ENCODE results near the gene SEC14L1.

SEC14L1 gene

GRCh38 chr17:77251622-77252183 is 110.9 kb downstream of the SEC14L1 start:
- TF ChIP-seq CTCF (IDR thresholded peaks at IDR 0.05): no peak

DNA sequence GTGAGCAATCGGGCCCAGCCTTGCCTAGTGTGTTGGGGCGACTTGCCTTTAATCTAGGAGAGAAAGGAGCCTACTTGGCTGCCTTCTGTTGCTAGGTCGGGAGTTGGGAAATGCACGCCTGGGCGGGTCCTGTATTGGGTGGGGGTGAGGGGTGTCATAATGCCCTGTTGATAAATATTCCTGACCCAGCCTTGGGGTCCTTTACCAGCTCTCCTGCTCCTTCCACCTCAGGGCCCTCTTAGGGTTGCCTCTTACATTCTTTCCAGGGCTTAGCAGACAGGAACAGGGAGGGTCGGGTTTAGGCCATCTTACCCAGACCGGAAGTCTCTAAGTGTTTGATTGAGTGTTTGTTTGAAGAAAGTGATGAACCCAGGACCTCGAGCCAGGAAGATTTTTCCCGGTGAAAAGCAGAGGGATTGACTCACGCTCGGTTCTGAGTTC is 112.9 kb downstream of the SEC14L1 start:
- no peak for TF ChIP-seq CTCF (IDR thresholded peaks at IDR 0.05)

- TF ChIP-seq CTCF (IDR thresholded peaks at IDR 0.05): no peak
Observed at GRCh38 chr17:77254951-77255825, 114.4 kb downstream of the SEC14L1 start.

DNA sequence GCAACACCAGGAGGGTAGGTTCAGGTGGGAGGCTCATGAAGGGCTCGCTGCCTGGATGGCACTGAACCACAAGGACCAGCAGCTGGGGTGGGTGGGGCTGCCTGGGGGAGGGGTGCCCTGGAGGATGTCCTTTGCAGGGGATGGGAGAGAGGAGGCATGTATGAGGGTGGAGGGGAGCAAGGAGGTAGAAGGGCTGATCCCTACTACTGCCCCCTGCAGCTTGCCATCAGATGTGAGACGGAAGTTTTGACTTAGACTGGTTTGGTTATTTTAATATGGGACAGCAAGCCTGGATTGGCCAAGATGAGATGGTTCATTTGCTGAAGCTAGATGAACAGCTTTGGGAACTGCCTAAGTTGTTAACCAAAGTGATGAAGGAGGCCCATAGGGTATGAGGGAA is 115.9 kb downstream of the SEC14L1 start:
- TF ChIP-seq CTCF (IDR thresholded peaks at IDR 0.05): no peak

DNA sequence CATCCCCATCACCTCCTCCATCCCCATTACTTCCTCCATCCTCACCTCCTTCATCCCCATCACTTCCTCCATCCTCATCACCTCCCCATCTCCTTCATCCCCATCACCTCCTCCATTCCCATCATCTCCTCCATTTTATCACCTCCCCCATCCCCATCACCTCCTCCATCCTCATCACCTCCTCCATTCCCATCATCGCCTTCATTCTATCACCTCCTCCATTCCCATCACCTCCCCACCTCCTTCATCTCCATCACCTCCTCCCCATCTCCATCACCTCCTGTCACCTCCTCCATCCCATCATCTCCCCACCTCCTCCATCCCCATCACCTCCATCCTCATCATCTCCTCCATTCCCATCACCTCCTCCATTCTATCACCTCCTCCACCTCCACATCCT is 116.4 kb downstream of the SEC14L1 start:
- no peak for TF ChIP-seq CTCF (IDR thresholded peaks at IDR 0.05)

DNA sequence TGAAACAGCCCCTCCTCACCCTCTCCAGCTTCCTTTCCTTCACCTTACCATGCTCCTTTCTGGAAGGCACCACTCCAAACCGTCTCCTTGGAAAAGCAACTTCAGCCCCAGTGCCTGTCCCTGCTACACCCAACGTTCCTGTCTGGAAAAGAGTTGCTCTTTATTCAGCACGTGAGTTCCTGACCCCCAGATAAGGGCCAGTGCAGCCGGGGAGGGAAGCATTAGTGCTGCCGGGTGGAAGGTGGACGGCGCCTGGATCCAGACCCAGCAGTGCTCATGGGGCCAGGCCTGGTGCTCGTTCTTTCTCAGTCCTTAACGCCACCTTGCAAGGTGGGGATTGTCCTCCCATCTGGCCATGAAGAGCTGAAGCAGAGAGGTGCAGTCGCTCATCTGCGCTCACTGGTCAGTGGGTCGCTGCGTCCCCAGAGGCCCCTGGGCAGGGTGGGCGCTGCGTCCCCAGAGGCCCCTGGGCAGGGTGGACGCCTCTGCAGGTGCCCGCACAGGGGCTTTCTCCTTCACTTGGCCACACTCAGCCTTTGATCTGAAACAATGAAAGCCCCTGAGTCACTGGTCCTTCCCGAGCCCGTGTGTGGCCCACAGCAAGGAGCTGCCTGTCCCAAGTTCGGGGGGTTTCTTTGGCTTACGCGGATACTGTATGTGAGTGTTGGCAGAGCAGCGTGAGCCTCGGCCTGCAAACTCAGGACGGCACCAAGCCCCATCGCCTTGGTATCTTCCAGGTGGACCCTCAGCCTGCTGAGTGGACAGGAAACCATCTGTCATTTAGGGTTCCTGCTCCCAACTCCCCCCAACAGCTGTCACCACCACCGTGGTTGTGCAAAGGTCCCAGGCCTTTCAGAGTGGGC is 117.1 kb downstream of the SEC14L1 start:
- no peak for TF ChIP-seq CTCF (IDR thresholded peaks at IDR 0.05)

DNA sequence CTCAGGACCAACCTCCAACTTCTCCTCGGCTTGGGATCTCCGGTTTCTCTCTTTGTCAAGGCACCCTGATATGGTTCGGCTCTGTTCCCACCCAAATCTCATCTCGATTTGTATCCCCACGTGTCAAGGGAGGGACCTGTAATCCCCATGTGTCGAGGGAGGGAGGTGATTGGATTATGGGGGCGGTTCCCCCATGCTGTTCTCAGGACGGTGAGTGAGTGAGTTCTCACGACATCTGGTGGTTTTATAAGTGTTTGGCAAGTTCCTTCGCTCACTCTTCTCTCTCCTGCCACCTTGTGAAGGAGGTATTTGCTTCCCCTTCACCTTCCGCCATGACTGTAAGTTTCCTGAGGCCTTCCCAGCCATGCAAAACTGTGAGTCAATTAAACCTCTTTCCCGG is 117.9 kb downstream of the SEC14L1 start:
- no peak for TF ChIP-seq CTCF (IDR thresholded peaks at IDR 0.05)
